Gastroesophageal sphincter (tissue), 3 donors: ENCODE measurements around the gene PDE1A.

ENCODE experiments used
- CTCF ChIP-seq, 4 experiments: fragments of 200-600 bp in 2 of 4; fragments of 450-650 bp in 2 of 4; sonication (generic) in 1 of 4; IDR thresholded peaks; one replicate each; pipeline ENCODE4 v1.5.1; 2017 to 2019; ENCODE audit warnings: antibody characterized with exemption in 4 of 4, mild to moderate bottlenecking in 2 of 4, moderate library complexity in 2 of 4
- EP300 ChIP-seq: sonication (generic); formaldehyde crosslinking; IDR thresholded peaks from one replicate; pipeline ENCODE4 v1.6.1; 2017; ENCODE audit warnings: antibody characterized with exemption, mild to moderate bottlenecking
- POLR2A ChIP-seq, 2 donors: fragments of 450-650 bp; IDR thresholded peaks; one replicate each; pipeline ENCODE4 v1.6.1; 2017; ENCODE audit warnings: antibody characterized with exemption in 2 of 2, mild to moderate bottlenecking in 2 of 2, moderate library complexity in 1 of 2
- POLR2AphosphoS5 ChIP-seq: sonication (generic); formaldehyde crosslinking; IDR thresholded peaks from one replicate; pipeline ENCODE4 v1.6.1; 2017; ENCODE audit warnings: antibody characterized with exemption

- TF ChIP-seq POLR2AphosphoS5 (no peak), EP300 (no peak), CTCF (IDR thresholded peaks at IDR 0.05) (no peak), POLR2A (IDR thresholded peaks at IDR 0.05) (no peak)
Measured at GRCh38 chr2:182283512-182283911, 143.3 kb downstream of the PDE1A start.
